SK-N-SH treated with all-trans-retinoic acid at 6 μM for 48 hours (cell line): Measurements from ENCODE around the gene UST.
A peak's percentile ranks its signal among the peaks of the same experiment; 100 is the strongest.

Source experiments
- ATAC-seq: fragments of 200-7000 bp; cut with Tn5 transposase; 3 replicates; pipeline ENCODE4 v1.9.1; 2020; ENCODE audit warnings: mild to moderate bottlenecking, moderate library complexity
- ARNTL ChIP-seq: fragments of 450-650 bp; formaldehyde crosslinking; IDR thresholded peaks from 2 replicates; pipeline ENCODE4 v1.5.0; 2020; ENCODE audit warnings: low read depth, mild to moderate bottlenecking, moderate library complexity, borderline replicate concordance
- CREB5 ChIP-seq: fragments of 250-450 bp; sonication (Bioruptor Pico); IDR thresholded peaks from 2 replicates; pipeline ENCODE4 v1.5.1; 2020; ENCODE audit warnings: low read depth, mild to moderate bottlenecking, moderate library complexity
- CSDC2 ChIP-seq: fragments of 250-450 bp; sonication (Bioruptor Pico); IDR thresholded peaks from 2 replicates; pipeline ENCODE4 v1.5.0; 2020; ENCODE audit warnings: mild to moderate bottlenecking, moderate library complexity
- CSRNP3 ChIP-seq: fragments of 250-450 bp; sonication (Bioruptor Pico); IDR thresholded peaks from 2 replicates; pipeline ENCODE4 v1.5.1; 2021; ENCODE audit warnings: mild to moderate bottlenecking, moderate library complexity
- GLIS3 ChIP-seq: fragments of 250-450 bp; sonication (Bioruptor Pico); IDR thresholded peaks from 2 replicates; pipeline ENCODE4 v1.5.0; 2020; ENCODE audit warnings: mild to moderate bottlenecking, moderate library complexity
- ISL1 ChIP-seq: fragments of 250-450 bp; sonication (Bioruptor Pico); IDR thresholded peaks from 2 replicates; pipeline ENCODE4 v2.1.2; 2022; ENCODE audit warnings: mild to moderate bottlenecking, moderate library complexity
- OSR1 ChIP-seq: fragments of 250-450 bp; sonication (Bioruptor Pico); IDR thresholded peaks from 2 replicates; pipeline ENCODE4 v1.8.0; 2022; ENCODE audit warnings: moderate library complexity, mild to moderate bottlenecking, inconsistent platforms
- PPARA ChIP-seq: fragments of 250-450 bp; sonication (Bioruptor Pico); IDR thresholded peaks from 2 replicates; pipeline ENCODE4 v1.5.0; 2020; ENCODE audit warnings: mild to moderate bottlenecking, borderline replicate concordance
- SNAI2 ChIP-seq: fragments of 250-450 bp; sonication (Bioruptor Pico); IDR thresholded peaks from 2 replicates; pipeline ENCODE4 v1.5.0; 2020; ENCODE audit warnings: mild to moderate bottlenecking, moderate library complexity
- TCF4 ChIP-seq: fragments of 250-450 bp; sonication (Bioruptor Pico); IDR thresholded peaks from 2 replicates; pipeline ENCODE4 v1.8.0; 2021; ENCODE audit warnings: mild to moderate bottlenecking, moderate library complexity, borderline replicate concordance
- ZFP3 ChIP-seq: fragments of 250-450 bp; sonication (Bioruptor Pico); IDR thresholded peaks from 2 replicates; pipeline ENCODE4 v1.5.0; 2020; ENCODE audit warnings: mild to moderate bottlenecking, moderate library complexity
- ZFP30 ChIP-seq: fragments of 450-650 bp; formaldehyde crosslinking; IDR thresholded peaks from 2 replicates; pipeline ENCODE4 v1.5.0; 2022; ENCODE audit warnings: mild to moderate bottlenecking, moderate library complexity
- ZNF565 ChIP-seq: fragments of 450-650 bp; formaldehyde crosslinking; conservative IDR thresholded peaks from 2 replicates; pipeline ENCODE4 v1.5.0; 2020; ENCODE audit warnings: low read depth, mild to moderate bottlenecking, moderate library complexity
- ZNF70 ChIP-seq: fragments of 450-650 bp; formaldehyde crosslinking; IDR thresholded peaks from 2 replicates; pipeline ENCODE4 v1.5.0; 2020; ENCODE audit warnings: mild to moderate bottlenecking, moderate library complexity
- TF ChIP-seq, protein P1 (sequence below): fragments of 250-450 bp; sonication (Bioruptor Pico); IDR thresholded peaks from 2 replicates; pipeline ENCODE4 v1.8.0; 2021; ENCODE audit warnings: low read depth, mild to moderate bottlenecking, moderate library complexity, borderline replicate concordance
- TF ChIP-seq, protein P2 (sequence below): fragments of 250-450 bp; sonication (Bioruptor Pico); IDR thresholded peaks from 2 replicates; pipeline ENCODE4 v1.8.0; 2020; ENCODE audit warnings: mild to moderate bottlenecking, moderate library complexity, borderline replicate concordance

UST gene

DNA sequence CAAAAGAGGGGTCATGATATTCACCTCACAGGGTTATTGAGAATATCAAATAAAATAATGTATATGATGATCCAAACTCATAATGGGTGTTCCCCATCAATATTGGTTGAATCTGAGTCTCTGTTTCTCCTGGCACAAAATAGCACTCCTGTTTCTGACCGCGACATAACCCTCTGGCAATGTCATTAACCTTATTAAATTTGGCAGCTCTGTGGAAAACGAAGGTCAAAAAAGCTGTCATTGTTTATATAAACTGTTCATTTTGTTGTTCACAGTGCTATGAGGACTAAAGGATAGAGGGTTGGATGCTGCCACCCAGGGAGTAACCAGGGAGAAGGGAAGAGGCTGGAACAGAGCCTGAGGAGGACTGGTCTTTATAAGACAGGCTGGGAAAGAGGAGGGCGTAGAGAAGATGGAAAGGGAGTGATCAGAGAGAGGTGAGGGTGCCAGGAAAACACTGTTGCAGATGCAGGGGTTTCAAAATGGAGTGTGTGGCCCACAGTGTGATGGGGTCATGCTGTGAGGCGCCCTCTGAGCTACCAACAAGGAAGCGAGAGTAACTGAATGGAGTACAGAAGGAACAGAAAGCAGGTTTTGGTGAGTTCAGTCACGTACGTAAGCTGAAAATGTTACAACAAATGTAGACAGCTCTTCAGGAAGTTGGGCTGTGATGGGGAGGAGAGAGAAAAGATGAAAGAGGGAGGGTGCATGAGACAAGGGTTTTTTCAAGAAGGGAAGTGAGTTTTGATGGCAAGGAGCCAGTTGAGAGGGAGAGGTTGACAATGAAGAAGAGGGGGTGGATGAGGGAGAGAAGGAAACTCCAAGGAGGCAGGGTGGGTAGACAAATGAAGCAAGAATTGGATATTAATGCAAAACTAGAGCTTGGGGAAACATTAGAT is 319.1 kb downstream of the UST start:
- TF ChIP-seq ARNTL (CRISPR knock-in tag) = no peak
- TF ChIP-seq ISL1 (CRISPR knock-in tag) = no peak
- TF ChIP-seq, all 23 proteins: peak for 0
- ATAC-seq = no peak

GRCh38 chr6:149071997-149072396 is 325.2 kb downstream of the UST start:
- ATAC-seq = no peak
- TF ChIP-seq GLIS3 (CRISPR knock-in tag) = no peak
- TF ChIP-seq, all 23 proteins: peak for 0

DNA sequence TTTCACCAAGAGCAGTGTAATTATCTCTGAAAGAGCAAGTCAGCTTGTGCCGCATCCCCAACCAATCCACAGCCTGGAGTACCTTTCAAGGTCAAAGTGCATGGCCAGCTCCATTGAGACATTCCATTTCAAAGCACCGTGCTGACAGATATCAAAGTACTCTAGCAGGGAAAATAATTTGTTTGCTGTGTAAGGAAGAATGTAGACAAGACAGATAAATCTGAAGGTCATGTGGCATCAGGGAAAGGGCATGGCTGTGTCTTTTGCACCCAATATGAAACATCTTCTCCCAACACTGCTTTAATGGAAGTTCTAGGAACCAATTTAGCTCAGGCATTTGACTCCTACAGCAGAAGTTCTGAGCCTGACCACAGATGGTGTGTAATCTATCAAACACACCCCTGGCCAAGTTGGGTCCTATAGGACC is 328.0 kb downstream of the UST start:
- no peak for ATAC-seq
- TF ChIP-seq CSDC2 (no peak), CSRNP3 (CRISPR knock-in tag) (no peak), TCF4 (no peak), ZNF565 (CRISPR knock-in tag) (no peak), ARNTL (CRISPR knock-in tag) (no peak), SNAI2 (CRISPR knock-in tag) (no peak), ZNF70 (CRISPR knock-in tag) (no peak)
- TF ChIP-seq, protein P1, sequence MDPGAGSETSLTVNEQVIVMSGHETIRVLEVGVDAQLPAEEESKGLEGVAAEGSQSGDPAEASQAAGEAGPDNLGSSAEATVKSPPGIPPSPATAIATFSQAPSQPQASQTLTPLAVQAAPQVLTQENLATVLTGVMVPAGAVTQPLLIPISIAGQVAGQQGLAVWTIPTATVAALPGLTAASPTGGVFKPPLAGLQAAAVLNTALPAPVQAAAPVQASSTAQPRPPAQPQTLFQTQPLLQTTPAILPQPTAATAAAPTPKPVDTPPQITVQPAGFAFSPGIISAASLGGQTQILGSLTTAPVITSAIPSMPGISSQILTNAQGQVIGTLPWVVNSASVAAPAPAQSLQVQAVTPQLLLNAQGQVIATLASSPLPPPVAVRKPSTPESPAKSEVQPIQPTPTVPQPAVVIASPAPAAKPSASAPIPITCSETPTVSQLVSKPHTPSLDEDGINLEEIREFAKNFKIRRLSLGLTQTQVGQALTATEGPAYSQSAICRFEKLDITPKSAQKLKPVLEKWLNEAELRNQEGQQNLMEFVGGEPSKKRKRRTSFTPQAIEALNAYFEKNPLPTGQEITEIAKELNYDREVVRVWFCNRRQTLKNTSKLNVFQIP (CRISPR knock-in tag) = no peak
- TF ChIP-seq, protein P2, sequence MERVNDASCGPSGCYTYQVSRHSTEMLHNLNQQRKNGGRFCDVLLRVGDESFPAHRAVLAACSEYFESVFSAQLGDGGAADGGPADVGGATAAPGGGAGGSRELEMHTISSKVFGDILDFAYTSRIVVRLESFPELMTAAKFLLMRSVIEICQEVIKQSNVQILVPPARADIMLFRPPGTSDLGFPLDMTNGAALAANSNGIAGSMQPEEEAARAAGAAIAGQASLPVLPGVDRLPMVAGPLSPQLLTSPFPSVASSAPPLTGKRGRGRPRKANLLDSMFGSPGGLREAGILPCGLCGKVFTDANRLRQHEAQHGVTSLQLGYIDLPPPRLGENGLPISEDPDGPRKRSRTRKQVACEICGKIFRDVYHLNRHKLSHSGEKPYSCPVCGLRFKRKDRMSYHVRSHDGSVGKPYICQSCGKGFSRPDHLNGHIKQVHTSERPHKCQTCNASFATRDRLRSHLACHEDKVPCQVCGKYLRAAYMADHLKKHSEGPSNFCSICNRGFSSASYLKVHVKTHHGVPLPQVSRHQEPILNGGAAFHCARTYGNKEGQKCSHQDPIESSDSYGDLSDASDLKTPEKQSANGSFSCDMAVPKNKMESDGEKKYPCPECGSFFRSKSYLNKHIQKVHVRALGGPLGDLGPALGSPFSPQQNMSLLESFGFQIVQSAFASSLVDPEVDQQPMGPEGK (CRISPR knock-in tag) = no peak

DNA sequence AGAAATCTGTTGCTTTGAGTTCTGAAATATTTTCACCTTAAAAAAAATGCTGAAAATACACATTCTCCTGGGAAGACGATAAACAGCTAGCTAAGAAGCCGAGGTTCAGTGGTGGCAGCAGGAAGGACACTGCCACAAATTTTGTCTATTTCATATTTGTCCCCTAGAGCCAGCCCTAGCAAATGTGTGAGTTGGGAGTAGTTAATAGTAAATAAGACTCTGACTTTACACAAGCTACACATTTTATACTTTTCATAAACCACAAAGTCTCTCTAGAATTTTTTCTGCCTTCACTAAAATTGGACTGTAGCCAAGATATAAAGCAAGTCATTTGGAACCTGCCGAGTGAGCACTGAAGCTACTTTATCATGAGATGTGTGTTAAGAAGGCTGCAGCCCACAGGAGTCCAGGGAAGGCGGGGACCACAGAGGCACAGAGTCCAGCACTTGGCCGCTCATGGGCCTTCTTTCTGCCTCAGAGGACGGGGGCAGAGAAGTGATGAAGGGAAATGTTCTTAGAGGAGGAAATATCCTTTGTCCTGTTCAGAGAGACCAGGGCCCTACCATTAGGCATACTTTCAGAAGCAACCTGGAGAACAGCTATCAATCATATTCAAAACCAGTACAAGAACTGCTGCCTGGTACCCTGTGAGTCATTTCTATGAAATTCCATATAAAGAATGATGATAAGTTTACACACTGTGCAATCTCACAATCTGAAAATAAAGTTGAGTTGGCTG is 329.0 kb downstream of the UST start:
- ATAC-seq = peak; percentile 73

More for the DNA sequence above, 329.0 kb downstream of the UST start:
- TF ChIP-seq, protein P2 (CRISPR knock-in tag) = no peak
- TF ChIP-seq CREB5 (CRISPR knock-in tag) = 0 out of 2 replicates have a peak, but pooled peaks have one; percentile 11
- TF ChIP-seq PPARA (CRISPR knock-in tag) = no peak
- TF ChIP-seq TCF4 = no peak
- TF ChIP-seq ZFP30 (CRISPR knock-in tag) = no peak
- no peak for TF ChIP-seq GLIS3 (CRISPR knock-in tag)
- TF ChIP-seq ZFP3 (CRISPR knock-in tag) = 0 out of 2 replicates have a peak, but pooled peaks have one; percentile 54
- no peak for TF ChIP-seq ZNF565 (CRISPR knock-in tag)
- no peak for TF ChIP-seq SNAI2 (CRISPR knock-in tag)
- no peak for TF ChIP-seq OSR1
- TF ChIP-seq, protein P1 (CRISPR knock-in tag) = no peak
- peak; percentile 84 for TF ChIP-seq ISL1 (CRISPR knock-in tag)
- TF ChIP-seq ZNF70 (CRISPR knock-in tag) = no peak
- TF ChIP-seq, all 23 proteins: peak for 3
